SH-SY5Y (cell line): ENCODE data around the gene WRNIP1.

Source experiments
- GATA2 ChIP-seq: IDR thresholded peaks from 2 replicates; pipeline ENCODE4 v1.6.1; 2011; ENCODE audit warnings: mild to moderate bottlenecking, low read depth, low read length
- GATA3 ChIP-seq: IDR thresholded peaks from 2 replicates; pipeline ENCODE4 v1.6.1; 2011; ENCODE audit warnings: low read depth, mild to moderate bottlenecking, low read length, moderate library complexity

GRCh38 chr6:2745246-2745645, 19.9 kb upstream of the WRNIP1 start:
- TF ChIP-seq GATA2 (no peak), GATA3 (no peak)
